A549 (cell line): ENCODE measurements around the gene RPL31.

Experiments used
- KDM5A ChIP-seq: fragments of 200-600 bp; sonication (generic); IDR thresholded peaks from 2 replicates; pipeline ENCODE4 v1.6.1; 2016; ENCODE audit warnings: antibody characterized with exemption, mild to moderate bottlenecking
- MAZ ChIP-seq: fragments of 150-350 bp; IDR thresholded peaks from 2 replicates; pipeline ENCODE4 v1.6.1; 2014; ENCODE audit warnings: antibody characterized with exemption, low read depth, low read length, borderline replicate concordance
- POLR2A ChIP-seq: IDR thresholded peaks from 2 replicates; pipeline ENCODE4 v1.6.1; 2012; ENCODE audit warnings: mild to moderate bottlenecking, low read length
- RAD21 ChIP-seq, 2 experiments: fragments of >200 bp in 1 of 2; sonication (Bioruptor Twin) in 1 of 2; formaldehyde crosslinking in 1 of 2; IDR thresholded peaks in 1 of 2; conservative IDR thresholded peaks in 1 of 2; 2 replicates in 1 of 2; 3 replicates in 1 of 2; pipeline ENCODE4 v1.6.1; 2012 to 2018; ENCODE audit warnings: inconsistent platforms in 1 of 2
- ZFP36 ChIP-seq: fragments of 450-650 bp; IDR thresholded peaks from 2 replicates; pipeline ENCODE4 v1.6.1; 2014; ENCODE audit warnings: borderline replicate concordance; ENCODE audit not compliant: partially characterized antibody
- ZNF302 ChIP-seq: fragments of 250-450 bp; sonication (Bioruptor Pico); IDR thresholded peaks from 2 replicates; pipeline ENCODE4 v1.9.0; 2021; ENCODE audit warnings: inconsistent platforms, mild to moderate bottlenecking, moderate library complexity
- TF ChIP-seq, protein P1 (sequence below): fragments of >200 bp; sonication (Bioruptor Twin); formaldehyde crosslinking; IDR thresholded peaks from 3 replicates; pipeline ENCODE4 v1.5.1; 2016

DNA sequence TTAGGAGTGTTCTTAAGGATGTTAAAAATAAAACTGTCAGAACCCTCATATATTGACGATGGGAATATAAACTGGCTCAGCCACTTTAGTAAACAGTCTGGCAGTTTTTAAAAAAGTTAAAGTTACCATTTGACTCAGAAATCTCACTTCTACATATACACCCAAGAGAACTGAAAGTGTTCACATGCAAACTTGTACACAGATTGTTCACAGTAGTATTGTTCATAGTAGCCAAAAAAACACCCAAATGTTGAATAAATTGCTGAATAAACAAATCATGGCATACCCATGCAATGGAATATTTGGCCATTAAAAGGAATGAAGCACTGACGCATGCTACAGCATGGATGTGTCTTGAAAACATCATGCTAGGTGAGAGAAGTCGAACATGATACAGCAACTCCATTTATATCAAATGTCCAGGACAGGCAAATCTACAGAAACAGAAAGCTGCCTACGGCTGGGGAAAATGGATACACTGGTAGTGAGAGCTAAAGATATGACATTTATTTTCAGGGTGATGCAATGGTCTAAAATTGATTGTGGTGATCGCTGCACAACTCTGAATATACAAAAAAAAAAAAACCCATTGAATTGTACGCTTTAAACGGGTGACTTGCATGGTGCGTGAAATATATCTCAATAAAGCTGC is 10.1 kb downstream of the RPL31 start:
- TF ChIP-seq, protein P1, sequence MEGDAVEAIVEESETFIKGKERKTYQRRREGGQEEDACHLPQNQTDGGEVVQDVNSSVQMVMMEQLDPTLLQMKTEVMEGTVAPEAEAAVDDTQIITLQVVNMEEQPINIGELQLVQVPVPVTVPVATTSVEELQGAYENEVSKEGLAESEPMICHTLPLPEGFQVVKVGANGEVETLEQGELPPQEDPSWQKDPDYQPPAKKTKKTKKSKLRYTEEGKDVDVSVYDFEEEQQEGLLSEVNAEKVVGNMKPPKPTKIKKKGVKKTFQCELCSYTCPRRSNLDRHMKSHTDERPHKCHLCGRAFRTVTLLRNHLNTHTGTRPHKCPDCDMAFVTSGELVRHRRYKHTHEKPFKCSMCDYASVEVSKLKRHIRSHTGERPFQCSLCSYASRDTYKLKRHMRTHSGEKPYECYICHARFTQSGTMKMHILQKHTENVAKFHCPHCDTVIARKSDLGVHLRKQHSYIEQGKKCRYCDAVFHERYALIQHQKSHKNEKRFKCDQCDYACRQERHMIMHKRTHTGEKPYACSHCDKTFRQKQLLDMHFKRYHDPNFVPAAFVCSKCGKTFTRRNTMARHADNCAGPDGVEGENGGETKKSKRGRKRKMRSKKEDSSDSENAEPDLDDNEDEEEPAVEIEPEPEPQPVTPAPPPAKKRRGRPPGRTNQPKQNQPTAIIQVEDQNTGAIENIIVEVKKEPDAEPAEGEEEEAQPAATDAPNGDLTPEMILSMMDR = no peak
- TF ChIP-seq RAD21 (conservative IDR thresholded peaks at IDR 0.05 in 1 of 2, IDR thresholded peaks at IDR 0.05 in 1 of 2) = no peak
- no peak for TF ChIP-seq KDM5A
- no peak for TF ChIP-seq POLR2A
- no peak for TF ChIP-seq ZNF302
- TF ChIP-seq MAZ = no peak
- TF ChIP-seq ZFP36 = no peak
